AG09319 (cell line): ENCODE measurements around the gene ELOVL7.
"Not testable (repeated sequence)": the region's sequence is repeated elsewhere in the genome, so short reads cannot be mapped to it uniquely, and the experiment has no call there.

Source experiments
- DNase-seq: peaks from one replicate; pipeline ENCODE4 v3.0.0-alpha.2; 2010; ENCODE audit warnings: low read depth; ENCODE audit errors: extremely low read depth
- TF ChIP-seq, protein P1 (sequence below): IDR thresholded peaks from 2 replicates; pipeline ENCODE4 v1.5.1; 2011; ENCODE audit warnings: low read depth, mild to moderate bottlenecking, inconsistent platforms, low read length, moderate library complexity

ELOVL7 gene

DNA sequence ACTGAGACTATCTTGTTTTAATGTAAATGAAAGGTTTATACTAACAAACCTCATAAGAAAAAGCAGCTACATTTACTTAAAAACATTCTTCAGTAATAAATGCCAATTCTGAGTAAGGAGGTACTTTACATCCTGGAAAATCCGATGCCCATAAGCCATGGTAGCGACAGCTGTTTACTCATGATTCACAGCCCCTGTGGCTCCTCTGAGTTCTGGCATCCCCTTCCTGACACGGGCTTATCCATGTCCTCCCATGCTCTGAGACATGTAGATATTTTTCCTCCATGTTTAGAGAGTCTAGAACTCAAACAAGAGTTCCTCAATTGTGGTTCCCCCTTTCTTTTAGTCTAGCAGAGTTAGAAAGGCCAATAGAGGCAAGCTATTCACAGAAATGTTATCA is 81.0 kb downstream of the ELOVL7 start:
- TF ChIP-seq, protein P1, sequence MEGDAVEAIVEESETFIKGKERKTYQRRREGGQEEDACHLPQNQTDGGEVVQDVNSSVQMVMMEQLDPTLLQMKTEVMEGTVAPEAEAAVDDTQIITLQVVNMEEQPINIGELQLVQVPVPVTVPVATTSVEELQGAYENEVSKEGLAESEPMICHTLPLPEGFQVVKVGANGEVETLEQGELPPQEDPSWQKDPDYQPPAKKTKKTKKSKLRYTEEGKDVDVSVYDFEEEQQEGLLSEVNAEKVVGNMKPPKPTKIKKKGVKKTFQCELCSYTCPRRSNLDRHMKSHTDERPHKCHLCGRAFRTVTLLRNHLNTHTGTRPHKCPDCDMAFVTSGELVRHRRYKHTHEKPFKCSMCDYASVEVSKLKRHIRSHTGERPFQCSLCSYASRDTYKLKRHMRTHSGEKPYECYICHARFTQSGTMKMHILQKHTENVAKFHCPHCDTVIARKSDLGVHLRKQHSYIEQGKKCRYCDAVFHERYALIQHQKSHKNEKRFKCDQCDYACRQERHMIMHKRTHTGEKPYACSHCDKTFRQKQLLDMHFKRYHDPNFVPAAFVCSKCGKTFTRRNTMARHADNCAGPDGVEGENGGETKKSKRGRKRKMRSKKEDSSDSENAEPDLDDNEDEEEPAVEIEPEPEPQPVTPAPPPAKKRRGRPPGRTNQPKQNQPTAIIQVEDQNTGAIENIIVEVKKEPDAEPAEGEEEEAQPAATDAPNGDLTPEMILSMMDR: no peak
- no peak for DNase-seq

DNA sequence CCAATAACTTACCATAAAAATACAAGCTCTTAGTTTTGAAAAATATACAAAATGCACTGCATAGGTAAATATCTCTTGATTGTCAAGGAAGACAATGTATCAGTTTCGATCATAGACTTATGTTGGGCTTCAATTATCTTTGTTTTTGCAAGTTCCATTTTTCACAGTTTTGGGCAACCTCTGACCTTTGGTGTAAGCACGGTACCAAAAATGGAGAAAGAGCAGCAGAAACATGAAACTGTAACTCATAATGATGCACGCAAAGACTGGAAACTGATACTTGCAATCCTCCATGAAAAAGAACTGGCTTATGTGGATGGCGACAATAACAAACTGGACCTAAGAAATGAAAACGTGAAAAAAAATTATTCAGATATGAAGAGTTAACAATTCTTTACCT is 89.6 kb downstream of the ELOVL7 start:
- no peak for DNase-seq
- TF ChIP-seq, protein P1: no peak

DNA sequence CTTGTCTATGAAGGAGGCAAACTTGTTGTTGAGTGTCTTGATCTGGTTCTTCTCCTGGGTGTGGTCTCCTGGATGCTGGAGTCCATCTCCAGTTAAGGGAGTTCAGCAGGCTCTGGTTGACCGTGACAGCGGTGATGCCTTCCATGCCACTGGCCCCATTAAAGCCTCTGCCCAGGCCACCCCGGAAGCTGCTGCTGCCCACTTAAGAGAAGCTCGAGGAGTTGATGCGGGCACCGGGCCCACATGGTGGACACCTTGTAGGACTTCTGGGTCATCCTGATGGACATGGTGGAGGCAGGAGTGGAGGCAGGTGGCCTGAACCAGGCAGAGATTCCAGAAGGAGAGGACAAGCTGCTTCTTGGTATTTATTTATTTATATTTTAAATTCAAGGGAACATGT is 99.4 kb downstream of the ELOVL7 start:
- TF ChIP-seq, protein P1: no peak
- no peak for DNase-seq

DNA sequence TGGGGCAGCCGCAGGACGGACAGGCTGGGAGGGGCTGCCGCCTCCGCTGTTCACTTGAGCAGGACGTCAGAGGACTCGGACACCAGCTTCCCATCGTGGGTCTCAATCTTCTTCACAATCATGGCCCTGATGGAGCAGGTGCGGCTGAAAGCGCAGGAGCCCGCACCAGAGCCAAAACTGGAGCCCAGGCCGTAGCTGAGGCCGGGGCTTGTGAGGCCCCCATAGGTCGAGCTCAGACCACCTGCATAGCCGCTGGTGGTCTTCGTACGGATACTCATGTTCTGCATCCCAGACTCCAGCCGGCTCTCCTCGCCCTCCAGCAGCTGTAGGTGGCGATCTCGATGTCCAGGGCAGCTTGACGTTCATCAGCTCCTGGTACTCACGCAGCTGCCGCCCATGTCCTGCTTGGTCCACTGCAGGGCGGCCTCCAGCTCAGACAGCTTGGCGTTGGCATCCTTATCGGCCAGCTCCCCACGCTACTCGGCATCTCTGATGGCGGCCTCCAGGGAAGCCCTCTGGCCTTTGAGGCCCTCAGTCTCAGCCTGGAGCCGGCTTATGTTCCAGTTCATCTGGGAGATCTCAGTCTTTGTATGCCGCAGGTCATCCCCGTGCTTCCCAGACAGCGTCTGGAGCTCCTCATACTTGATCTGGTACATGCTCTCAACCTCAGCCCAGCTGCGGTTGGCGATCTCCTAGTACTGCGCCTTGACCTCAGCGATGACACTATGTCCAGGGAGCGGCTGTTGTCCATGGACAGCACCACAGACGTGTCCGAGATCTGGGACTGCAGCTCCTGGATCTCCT is 100.4 kb downstream of the ELOVL7 start:
- TF ChIP-seq, protein P1: no peak
- DNase-seq: no peak

DNA sequence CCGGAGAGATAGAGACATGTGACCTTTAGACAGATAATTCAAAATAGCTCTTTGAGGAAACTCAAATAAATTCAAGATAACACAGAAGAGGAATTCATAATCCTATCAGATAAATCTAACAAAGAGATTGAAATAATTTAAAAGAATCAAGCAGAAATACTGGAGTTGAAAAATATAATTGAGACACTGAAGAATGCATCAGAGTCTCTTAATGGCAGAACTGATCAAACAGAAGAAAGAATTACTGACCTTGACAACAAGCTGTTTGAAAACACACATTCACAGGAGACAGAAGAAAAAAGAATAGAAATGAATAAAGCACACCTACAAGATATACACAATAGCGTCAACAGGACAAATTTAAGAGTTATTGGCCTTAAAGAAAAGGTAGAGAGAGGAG is 103.7 kb downstream of the ELOVL7 start:
- TF ChIP-seq, protein P1: no peak
- DNase-seq: no peak

DNA sequence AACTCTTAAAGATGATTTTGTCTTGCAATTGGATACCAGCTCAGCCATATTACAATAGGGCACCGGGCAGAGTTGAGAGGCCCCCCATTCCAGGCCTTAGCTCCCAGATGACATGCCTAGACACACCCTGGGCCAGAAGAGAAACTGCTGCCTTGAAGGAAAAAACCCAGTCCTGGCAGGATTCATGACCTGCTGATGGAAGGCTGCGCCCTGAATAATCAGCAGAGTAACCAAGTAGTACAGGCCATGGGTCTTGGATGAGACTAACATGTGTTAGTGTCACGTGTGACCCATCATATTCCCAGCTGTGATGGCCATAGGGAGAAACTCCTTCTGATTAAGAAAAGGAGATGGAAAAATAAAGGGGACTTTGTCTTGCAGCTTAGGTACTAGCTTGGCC is 105.1 kb downstream of the ELOVL7 start:
- no peak for DNase-seq
- TF ChIP-seq, protein P1: no peak

DNA sequence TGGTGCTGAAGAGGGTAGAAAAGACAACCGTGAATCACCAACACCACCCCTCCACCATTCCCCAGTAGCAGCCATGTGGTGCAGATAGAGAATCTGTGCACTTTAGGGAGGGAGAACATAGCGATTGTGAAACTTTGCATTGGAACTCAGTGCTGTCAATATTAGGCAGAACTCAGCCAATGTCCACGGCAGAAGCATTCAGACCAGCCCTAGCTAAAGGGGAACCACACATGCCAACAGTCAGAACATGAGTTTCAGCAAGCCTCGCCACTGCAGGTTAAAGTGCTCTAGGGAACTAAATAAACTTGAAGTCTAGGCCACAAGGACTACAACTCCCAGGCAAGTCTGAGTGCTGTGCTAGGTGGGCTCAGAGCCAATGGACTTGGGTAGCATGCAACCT is 105.6 kb downstream of the ELOVL7 start:
- TF ChIP-seq, protein P1: no peak
- DNase-seq: no peak

DNA sequence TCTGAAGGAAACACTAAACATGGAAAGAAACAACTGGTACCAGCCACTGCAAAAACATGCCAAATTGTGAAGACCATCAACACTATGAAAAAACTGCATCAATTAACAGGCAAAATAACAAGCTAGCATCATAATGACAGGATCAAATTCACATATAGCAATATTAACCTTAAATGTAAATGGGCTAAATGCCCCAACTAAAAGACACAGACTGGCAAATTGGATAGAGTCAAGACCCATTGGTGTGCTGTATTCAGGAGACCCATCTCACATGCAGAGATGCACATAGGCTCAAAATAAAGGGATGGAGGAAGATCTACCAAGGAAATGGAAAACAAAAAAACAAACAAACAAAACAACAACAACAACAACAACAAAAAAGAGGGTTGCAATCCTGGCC is 113.2 kb downstream of the ELOVL7 start:
- not testable (repeated sequence) for DNase-seq
